ENCODE measurements around the gene DOP1A. TPM values are rescaled to one million over a fixed set of nuclear protein-coding genes. Genes with fewer than 3 reads are reported as not detected.
A peak's percentile ranks its signal among the peaks of the same experiment; 100 is the strongest.
"Not testable (repeated sequence)": the region's sequence is repeated elsewhere in the genome, so short reads cannot be mapped to it uniquely, and the experiment has no call there.

Gene DOP1A
- total RNA-seq, 1 experiment from 2014 or later = 6.8 TPM

GRCh38 chr6:83153883-83154521, 86.5 kb downstream of the DOP1A start:
- DNase-seq (ENCODE audit: low read depth) = no peak

GRCh38 chr6:83155794-83156193, 88.3 kb downstream of the DOP1A start:
- no peak for DNase-seq (ENCODE audit: low read depth)

GRCh38 chr6:83160167-83160566, 92.7 kb downstream of the DOP1A start:
- no peak for DNase-seq (ENCODE audit: low read depth)

GRCh38 chr6:83167726-83168278, 100.3 kb downstream of the DOP1A start:
- no peak for DNase-seq (ENCODE audit: low read depth)

- no peak for DNase-seq (ENCODE audit: low read depth)
Measured at GRCh38 chr6:83168556-83168955, 101.1 kb downstream of the DOP1A start.

GRCh38 chr6:83169106-83169505, 101.6 kb downstream of the DOP1A start:
- no peak for DNase-seq (ENCODE audit: low read depth)

- DNase-seq (ENCODE audit: low read depth) = no peak
Measured at GRCh38 chr6:83169511-83169910, 102.0 kb downstream of the DOP1A start.

- no peak for DNase-seq (ENCODE audit: low read depth)
Measured at GRCh38 chr6:83176246-83176645, 108.8 kb downstream of the DOP1A start.

GRCh38 chr6:83180426-83180950, 113.0 kb downstream of the DOP1A start:
- DNase-seq (ENCODE audit: low read depth) = no peak

GRCh38 chr6:83182114-83182513, 114.6 kb downstream of the DOP1A start:
- DNase-seq (ENCODE audit: low read depth) = no peak

GRCh38 chr6:83183082-83183828, 115.8 kb downstream of the DOP1A start:
- peak; percentile 96 for DNase-seq (ENCODE audit: low read depth)

- no peak for DNase-seq (ENCODE audit: low read depth)
Measured at GRCh38 chr6:83185096-83185495, 117.6 kb downstream of the DOP1A start.

GRCh38 chr6:83188501-83188900, 121.0 kb downstream of the DOP1A start:
- DNase-seq (ENCODE audit: low read depth) = no peak

- DNase-seq (ENCODE audit: low read depth) = no peak
Measured at GRCh38 chr6:83190626-83191025, 123.2 kb downstream of the DOP1A start.

GRCh38 chr6:83191974-83192373, 124.5 kb downstream of the DOP1A start:
- not testable (repeated sequence) for DNase-seq (ENCODE audit: low read depth)

GRCh38 chr6:83192456-83192855, 125.0 kb downstream of the DOP1A start:
- peak; percentile 9 for DNase-seq (ENCODE audit: low read depth)

GRCh38 chr6:83192871-83193746, 125.6 kb downstream of the DOP1A start, which contains the start of the genes PGM3 and RWDD2A:
PGM3 (minus strand) TSS chr6:83193265; CDS start chr6:83191012, 2,253 bp downstream.
RWDD2A (plus strand) TSS chr6:83193357; CDS start chr6:83194452, 1,095 bp downstream.
- peak; percentile 79 for DNase-seq (ENCODE audit: low read depth)

- DNase-seq (ENCODE audit: low read depth) = peak; percentile 4
Measured at GRCh38 chr6:83193747-83194566, 126.5 kb downstream of the DOP1A start.

GRCh38 chr6:83198486-83199172, 131.2 kb downstream of the DOP1A start:
- DNase-seq (ENCODE audit: low read depth) = peak; percentile 43
